Measurements from ENCODE around the gene HBG2. TPM values are rescaled to one million over a fixed set of nuclear protein-coding genes. Genes with fewer than 3 reads are reported as not detected.

Gene HBG2
- total and polyA plus RNA-seq, 9 of the 15 experiments (the other 6 are each of a cell fraction or from before 2014, with no cell fraction given): 1,626 to 58,619 (median 10,515) TPM

- no peak for TF ChIP-seq XRCC5 (IDR thresholded peaks at IDR 0.05; ENCODE audit: low read depth, low read length)
- TF ChIP-seq NFRKB (IDR thresholded peaks at IDR 0.05; ENCODE audit: low read depth): no peak
- no peak for TF ChIP-seq E4F1 (CRISPR knock-in tag; IDR thresholded peaks at IDR 0.05; ENCODE audit: borderline replicate concordance)
- no peak for TF ChIP-seq CTCF (IDR thresholded peaks at IDR 0.05 in 2 of 3, conservative IDR thresholded peaks at IDR 0.05 in 1 of 3; ENCODE audit: insufficient read depth in 2 of 3, low read depth in 1 of 3, low read length in 3 of 3)
- TF ChIP-seq HDAC3 (IDR thresholded peaks at IDR 0.05; ENCODE audit: borderline replicate concordance, partially characterized antibody): no peak
- TF ChIP-seq THRAP3 (IDR thresholded peaks at IDR 0.05; ENCODE audit: borderline replicate concordance): peak; percentile 32; the same call in 1 of the 2 replicates
- no peak for TF ChIP-seq FOXK1 (CRISPR knock-in tag; IDR thresholded peaks at IDR 0.05; ENCODE audit: borderline replicate concordance)
- no peak for TF ChIP-seq MXD1 (CRISPR knock-in tag; IDR thresholded peaks at IDR 0.05; ENCODE audit: borderline replicate concordance, poor library complexity, severe bottlenecking)
- TF ChIP-seq FOXK2 (conservative IDR thresholded peaks at IDR 0.05 in 1 of 2, IDR thresholded peaks at IDR 0.05 in 1 of 2; ENCODE audit: low read depth in 2 of 2): no peak
- TF ChIP-seq RAD21 (CRISPR knock-in tag; conservative IDR thresholded peaks at IDR 0.05 in 1 of 2, IDR thresholded peaks at IDR 0.05 in 1 of 2): no peak
- no peak for TF ChIP-seq POLR2B (IDR thresholded peaks at IDR 0.05; ENCODE audit: low read depth, partially characterized antibody)
These were observed 12.4 kb downstream of the HBG2 start (continued) for GRCh38 chr11:5242208-5242607.
